ENCODE results near the gene MYO1E. TPM values are rescaled to one million over a fixed set of nuclear protein-coding genes. Genes with fewer than 3 reads are reported as not detected.

Gene MYO1E
- total RNA-seq, 1 donor = 336 TPM

DNA sequence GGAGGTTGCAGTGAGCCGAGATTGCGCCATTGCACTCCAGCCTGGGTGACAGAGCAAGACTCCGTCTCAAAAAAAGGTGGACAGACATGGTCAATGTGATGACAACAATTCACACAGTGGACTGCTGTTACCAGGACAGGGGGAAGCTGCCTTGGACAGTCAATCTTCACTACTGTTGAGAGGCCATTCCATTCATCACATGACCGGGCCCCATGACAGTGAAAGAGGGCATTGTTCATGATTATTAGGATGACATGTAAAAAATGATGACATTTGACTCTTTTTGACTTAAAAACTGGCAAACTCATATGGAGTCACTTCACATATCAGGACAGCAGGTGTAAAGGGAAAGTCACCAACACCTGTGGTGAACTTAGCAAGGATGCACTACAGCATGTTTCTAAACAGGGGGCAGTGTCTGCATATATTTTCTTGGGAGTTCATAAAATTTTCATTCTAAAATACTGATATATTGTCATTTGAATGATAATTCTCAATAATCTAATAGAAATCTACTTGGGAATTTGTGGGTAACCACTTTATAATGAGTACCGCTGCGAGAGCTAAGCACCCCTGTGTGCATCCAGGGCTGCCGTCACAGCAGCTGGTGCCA is 200.3 kb downstream of the MYO1E start:
- Histone ChIP-seq H3K9me3 (ENCODE audit: low read depth, low read length) (no peaks in the 10 kb centered on the region), H3K4me3 (ENCODE audit: insufficient read depth, low read length) (no peak overlapping the region), H3K4me2 (ENCODE audit: insufficient read depth, low read length) (no peak overlapping the region), H2AFZ (ENCODE audit: low read length) (no peak overlapping the region), H3K27me3 (ENCODE audit: insufficient read depth, low read length) (no peaks in the 10 kb centered on the region), H3K4me1 (ENCODE audit: insufficient read depth, low read length) (peaks cover 46% of the 10 kb centered on the region), H3K27ac (ENCODE audit: low read depth, low read length) (no peak overlapping the region), H3K36me3 (ENCODE audit: insufficient read depth, low read length) (peaks cover 47% of the 10 kb centered on the region), H4K20me1 (ENCODE audit: insufficient read depth, low read length) (no peaks in the 10 kb centered on the region), H3K79me2 (ENCODE audit: insufficient read depth, low read length) (no peaks in the 10 kb centered on the region)
- DNase-seq (ENCODE audit: insufficient read length, low spot score, missing footprints) = no peak
- TF ChIP-seq, protein P1, sequence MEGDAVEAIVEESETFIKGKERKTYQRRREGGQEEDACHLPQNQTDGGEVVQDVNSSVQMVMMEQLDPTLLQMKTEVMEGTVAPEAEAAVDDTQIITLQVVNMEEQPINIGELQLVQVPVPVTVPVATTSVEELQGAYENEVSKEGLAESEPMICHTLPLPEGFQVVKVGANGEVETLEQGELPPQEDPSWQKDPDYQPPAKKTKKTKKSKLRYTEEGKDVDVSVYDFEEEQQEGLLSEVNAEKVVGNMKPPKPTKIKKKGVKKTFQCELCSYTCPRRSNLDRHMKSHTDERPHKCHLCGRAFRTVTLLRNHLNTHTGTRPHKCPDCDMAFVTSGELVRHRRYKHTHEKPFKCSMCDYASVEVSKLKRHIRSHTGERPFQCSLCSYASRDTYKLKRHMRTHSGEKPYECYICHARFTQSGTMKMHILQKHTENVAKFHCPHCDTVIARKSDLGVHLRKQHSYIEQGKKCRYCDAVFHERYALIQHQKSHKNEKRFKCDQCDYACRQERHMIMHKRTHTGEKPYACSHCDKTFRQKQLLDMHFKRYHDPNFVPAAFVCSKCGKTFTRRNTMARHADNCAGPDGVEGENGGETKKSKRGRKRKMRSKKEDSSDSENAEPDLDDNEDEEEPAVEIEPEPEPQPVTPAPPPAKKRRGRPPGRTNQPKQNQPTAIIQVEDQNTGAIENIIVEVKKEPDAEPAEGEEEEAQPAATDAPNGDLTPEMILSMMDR (IDR thresholded peaks at IDR 0.05; ENCODE audit: extremely low read depth, low read depth, low read length) = peak; percentile 14

DNA sequence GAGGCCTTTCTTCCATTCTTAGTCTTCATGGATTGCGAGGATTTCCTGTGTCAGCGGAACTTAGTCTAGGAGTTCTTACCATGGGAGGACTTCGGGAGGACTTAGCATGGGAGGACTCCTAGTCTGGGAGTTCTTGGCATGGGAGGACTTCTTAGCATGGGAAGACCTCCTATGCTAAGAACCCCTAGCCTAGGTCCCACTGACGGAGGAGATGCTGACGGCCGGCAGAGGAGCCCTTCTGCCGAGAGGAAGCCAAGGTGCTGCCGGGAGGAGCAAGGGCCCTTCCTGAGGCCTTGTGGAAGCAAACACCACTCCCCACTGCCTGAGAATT is 201.6 kb downstream of the MYO1E start:
- Histone ChIP-seq H4K20me1 (ENCODE audit: insufficient read depth, low read length) (no peaks in the 10 kb centered on the region), H3K4me1 (ENCODE audit: insufficient read depth, low read length) (peaks cover 49% of the 10 kb centered on the region), H3K9me3 (ENCODE audit: low read depth, low read length) (no peaks in the 10 kb centered on the region), H3K79me2 (ENCODE audit: insufficient read depth, low read length) (no peaks in the 10 kb centered on the region), H3K4me3 (ENCODE audit: insufficient read depth, low read length) (no peak overlapping the region), H3K4me2 (ENCODE audit: insufficient read depth, low read length) (no peak overlapping the region), H2AFZ (ENCODE audit: low read length) (no peak overlapping the region), H3K27ac (ENCODE audit: low read depth, low read length) (peak overlapping the region; percentile 91), H3K27me3 (ENCODE audit: insufficient read depth, low read length) (no peaks in the 10 kb centered on the region), H3K36me3 (ENCODE audit: insufficient read depth, low read length) (peaks cover 44% of the 10 kb centered on the region)
- DNase-seq (ENCODE audit: insufficient read length, low spot score, missing footprints) = no peak
- TF ChIP-seq, protein P1 (IDR thresholded peaks at IDR 0.05; ENCODE audit: extremely low read depth, low read depth, low read length) = no peak

DNA sequence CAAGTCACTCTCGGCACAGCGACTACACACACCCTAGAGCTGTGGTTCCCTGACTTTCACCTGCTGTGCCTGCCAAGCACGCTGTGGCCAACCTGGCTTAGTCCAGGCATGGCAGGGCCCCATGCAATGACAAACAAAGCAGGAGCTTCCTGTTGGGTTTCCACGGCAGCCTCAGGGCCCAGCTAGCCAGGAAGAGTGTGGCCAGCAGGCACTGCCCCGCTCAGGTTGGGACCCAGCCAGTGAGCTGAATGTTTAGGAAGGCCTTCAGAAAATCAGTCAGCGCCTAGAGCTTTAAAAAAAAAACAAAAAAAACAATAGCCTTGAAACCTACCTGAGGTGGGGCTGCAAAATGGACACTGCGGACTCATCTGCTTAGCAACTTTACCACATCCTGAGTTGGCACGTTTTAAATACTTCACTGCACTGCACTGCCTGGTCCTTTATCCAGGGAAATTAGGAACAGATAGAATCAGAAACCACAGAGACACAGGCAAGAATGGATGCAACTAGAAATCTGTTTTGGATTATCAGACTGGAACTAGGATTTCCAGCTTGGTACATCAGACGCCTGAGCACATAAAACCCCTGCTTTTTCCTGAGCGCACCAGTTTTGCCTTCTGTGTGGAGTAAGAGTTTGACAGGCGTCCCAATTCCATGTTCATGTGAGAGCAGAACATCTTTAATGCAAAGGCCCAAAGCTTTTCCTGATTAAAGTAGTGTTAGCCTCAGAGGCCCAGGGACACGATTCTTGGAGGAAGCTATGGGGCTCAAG is 202.2 kb downstream of the MYO1E start:
- Histone ChIP-seq H4K20me1 (ENCODE audit: insufficient read depth, low read length) (no peaks in the 10 kb centered on the region), H3K27me3 (ENCODE audit: insufficient read depth, low read length) (no peaks in the 10 kb centered on the region), H3K4me3 (ENCODE audit: insufficient read depth, low read length) (no peak overlapping the region), H3K9me3 (ENCODE audit: low read depth, low read length) (no peaks in the 10 kb centered on the region), H3K4me1 (ENCODE audit: insufficient read depth, low read length) (peaks cover 50% of the 10 kb centered on the region), H2AFZ (ENCODE audit: low read length) (no peak overlapping the region), H3K79me2 (ENCODE audit: insufficient read depth, low read length) (no peaks in the 10 kb centered on the region), H3K4me2 (ENCODE audit: insufficient read depth, low read length) (peak overlapping the region; percentile 7), H3K27ac (ENCODE audit: low read depth, low read length) (peak overlapping the region; percentile 91), H3K36me3 (ENCODE audit: insufficient read depth, low read length) (peaks cover 49% of the 10 kb centered on the region)
- DNase-seq (ENCODE audit: insufficient read length, low spot score, missing footprints) = peak; percentile 58
- TF ChIP-seq, protein P1 (IDR thresholded peaks at IDR 0.05; ENCODE audit: extremely low read depth, low read depth, low read length) = no peak

DNA sequence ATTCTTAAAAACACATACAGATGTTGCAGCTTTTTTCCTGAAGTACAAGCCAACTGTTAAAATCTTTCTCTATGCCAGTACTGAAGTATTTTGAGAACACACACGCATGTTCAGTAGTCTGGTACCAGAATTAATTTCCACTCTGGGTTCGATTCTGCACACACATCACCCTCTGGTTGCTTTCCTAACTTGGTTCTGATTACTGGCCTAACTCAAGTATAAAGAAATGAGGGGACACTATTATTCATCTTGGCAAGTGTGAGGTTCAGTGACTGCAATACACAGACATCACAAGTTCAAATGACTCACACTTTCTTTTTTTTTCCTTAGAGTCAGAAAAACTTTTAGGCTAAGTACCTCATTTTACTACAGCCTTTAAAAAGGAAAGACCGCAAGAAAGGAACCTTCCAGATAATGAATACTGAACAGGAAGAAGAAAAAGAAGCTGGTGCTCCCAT is 203.4 kb downstream of the MYO1E start:
- Histone ChIP-seq H3K4me2 (ENCODE audit: insufficient read depth, low read length) (peak overlapping the region; percentile 36), H3K27me3 (ENCODE audit: insufficient read depth, low read length) (no peaks in the 10 kb centered on the region), H3K79me2 (ENCODE audit: insufficient read depth, low read length) (no peaks in the 10 kb centered on the region), H3K36me3 (ENCODE audit: insufficient read depth, low read length) (peaks cover 56% of the 10 kb centered on the region), H4K20me1 (ENCODE audit: insufficient read depth, low read length) (no peaks in the 10 kb centered on the region), H2AFZ (ENCODE audit: low read length) (no peak overlapping the region), H3K4me1 (ENCODE audit: insufficient read depth, low read length) (peaks cover 39% of the 10 kb centered on the region), H3K9me3 (ENCODE audit: low read depth, low read length) (no peaks in the 10 kb centered on the region), H3K27ac (ENCODE audit: low read depth, low read length) (peak overlapping the region; percentile 91), H3K4me3 (ENCODE audit: insufficient read depth, low read length) (no peak overlapping the region)
- TF ChIP-seq, protein P1 (IDR thresholded peaks at IDR 0.05; ENCODE audit: extremely low read depth, low read depth, low read length) = no peak
- peak; percentile 80 for DNase-seq (ENCODE audit: insufficient read length, low spot score, missing footprints)

All from osteoblast (primary cell).